Rectal smooth muscle tissue (tissue), 1 donor: ENCODE measurements around the gene KCNV2.

Experiments
- H3K27ac ChIP-seq: one replicate; pipeline ENCODE4 v1.7.0; 2013; ENCODE audit warnings: low read depth, low read length, inconsistent platforms
- H3K27me3 ChIP-seq: one replicate; pipeline ENCODE4 v1.7.0; 2013; ENCODE audit warnings: low read length; ENCODE audit not compliant: control insufficient read depth, insufficient read depth
- H3K36me3 ChIP-seq: one replicate; pipeline ENCODE4 v1.7.0; 2013; ENCODE audit warnings: low read length; ENCODE audit not compliant: control insufficient read depth, insufficient read depth
- H3K4me1 ChIP-seq: one replicate; pipeline ENCODE4 v1.7.0; 2013; ENCODE audit warnings: low read length; ENCODE audit not compliant: control insufficient read depth, insufficient read depth
- H3K4me3 ChIP-seq: one replicate; pipeline ENCODE4 v1.7.0; 2013; ENCODE audit warnings: low read length
- H3K9ac ChIP-seq: one replicate; pipeline ENCODE4 v1.7.0; 2013; ENCODE audit warnings: low read length

The KCNV2 gene

DNA sequence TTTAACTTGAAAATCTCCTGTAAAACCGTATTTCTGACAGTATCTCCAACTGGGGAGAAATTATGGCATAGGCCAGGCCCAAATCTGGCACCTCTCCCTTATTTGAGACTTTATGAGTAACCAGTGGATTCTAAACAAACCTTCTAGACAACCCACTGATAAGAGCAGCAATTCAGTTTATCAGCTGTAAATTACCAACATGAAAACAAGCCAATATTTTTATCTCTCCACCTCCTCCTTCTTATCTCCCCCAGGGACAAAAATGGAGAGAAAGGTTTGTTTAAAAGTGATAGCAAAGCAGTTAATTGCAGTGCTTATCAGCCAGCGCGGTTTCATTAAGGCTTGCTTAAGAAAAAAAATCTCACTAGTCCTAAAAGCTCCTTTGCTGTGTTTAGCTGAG lies 53.8 kb downstream of the KCNV2 start:
- Histone ChIP-seq H3K27me3 (no peaks in the 10 kb centered on the region), H3K4me1 (no peaks in the 10 kb centered on the region), H3K9ac (no peak overlapping the region), H3K4me3 (no peak overlapping the region), H3K27ac (no peak overlapping the region), H3K36me3 (peaks cover 3% of the 10 kb centered on the region)

DNA sequence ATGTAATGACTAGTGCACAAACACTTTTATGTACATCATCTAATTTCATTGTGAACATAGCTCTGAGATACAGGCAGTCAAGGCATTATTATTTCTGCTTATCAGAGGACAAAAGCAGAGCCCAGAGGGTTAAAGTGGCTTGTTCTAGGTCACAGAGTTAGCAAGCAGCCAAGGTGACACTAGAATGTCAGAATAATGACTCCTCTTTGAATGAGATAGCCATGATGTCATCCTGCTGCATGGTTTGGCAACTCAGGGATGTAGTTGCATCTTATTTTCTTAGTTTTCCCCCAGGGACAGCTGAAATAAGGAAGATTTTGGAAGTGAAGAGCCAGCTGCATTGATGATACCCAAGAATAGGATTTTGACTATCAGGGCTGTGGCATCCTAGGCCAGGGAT lies 54.4 kb downstream of the KCNV2 start:
- Histone ChIP-seq H3K27ac (no peak overlapping the region), H3K9ac (no peak overlapping the region), H3K27me3 (no peaks in the 10 kb centered on the region), H3K4me3 (no peak overlapping the region), H3K4me1 (no peaks in the 10 kb centered on the region), H3K36me3 (peaks cover 3% of the 10 kb centered on the region)

DNA sequence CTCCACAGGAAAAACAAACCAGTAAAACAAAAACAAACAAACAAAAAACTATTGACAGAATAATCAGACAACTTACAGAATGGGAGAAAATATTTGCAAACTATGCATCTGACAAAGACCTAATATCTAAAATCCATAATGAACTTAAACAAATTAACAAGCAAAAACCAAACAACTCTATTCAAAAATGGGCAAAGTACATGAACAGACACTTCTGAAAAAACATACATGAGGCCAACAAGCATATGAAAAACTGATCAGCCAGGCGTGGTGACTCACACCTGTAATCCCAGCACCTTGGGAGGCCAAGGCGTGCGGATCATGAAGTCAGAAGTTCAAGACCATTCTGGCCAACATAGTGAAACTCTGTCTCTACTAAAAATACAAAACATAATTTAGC lies 60.1 kb downstream of the KCNV2 start:
- Histone ChIP-seq H3K4me3 (no peak overlapping the region), H3K27me3 (no peaks in the 10 kb centered on the region), H3K4me1 (no peaks in the 10 kb centered on the region), H3K9ac (no peak overlapping the region), H3K27ac (no peak overlapping the region), H3K36me3 (peaks cover 7% of the 10 kb centered on the region)

DNA sequence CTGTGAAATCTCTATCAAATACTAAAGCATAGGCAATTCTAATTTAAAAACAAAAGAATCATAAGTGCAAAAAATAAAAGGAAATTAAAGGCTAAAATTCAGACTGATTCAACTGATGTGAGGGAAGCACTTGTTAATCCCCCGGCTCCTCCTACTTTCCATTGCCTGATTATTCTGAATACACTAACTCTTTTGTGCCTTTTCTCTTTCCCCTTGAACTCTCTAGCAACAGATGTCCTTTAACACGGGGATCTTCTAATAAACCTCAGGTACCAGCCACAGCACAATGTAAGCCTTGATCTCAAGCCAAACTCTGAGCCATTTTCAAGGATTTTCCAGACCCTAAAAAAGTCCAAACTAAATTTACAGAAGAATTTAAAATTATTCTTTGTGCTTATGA lies 61.5 kb downstream of the KCNV2 start:
- peaks cover 10% of the 10 kb centered on the region for H3K36me3 ChIP-seq
- H3K4me1 ChIP-seq: no peaks in the 10 kb centered on the region
- H3K27ac ChIP-seq: no peak overlapping the region
- H3K27me3 ChIP-seq: no peaks in the 10 kb centered on the region
- H3K4me3 ChIP-seq: no peak overlapping the region
- no peak overlapping the region for H3K9ac ChIP-seq
